ENCODE measurements around the gene SH2D2A.

GRCh38 chr1:156860113-156860627, 43.5 kb upstream of the SH2D2A start:
- TF ChIP-seq CTCF (IDR thresholded peaks at IDR 0.05) (peak in 5 of 7 experiments; percentile 63 to 76 (median 72)), EP300 (IDR thresholded peaks at IDR 0.05) (no peak), POLR2A (IDR thresholded peaks at IDR 0.05) (no peak)

All from stomach (tissue), 4 donors.